Parathyroid adenoma (tissue), 2 donors: ENCODE data around the gene GPR89B.
A peak's percentile ranks its signal among the peaks of the same experiment; 100 is the strongest.
"Not testable (repeated sequence)": the region's sequence is repeated elsewhere in the genome, so short reads cannot be mapped to it uniquely, and the experiment has no call there.

Experiments
- H2AFZ ChIP-seq: fragments of 300-600 bp; sonication (generic); one replicate; pipeline ENCODE4 v1.7.0; 2017; ENCODE audit warnings: antibody characterized with exemption, mild to moderate bottlenecking
- H3K27ac ChIP-seq: fragments of 300-600 bp; sonication (generic); one replicate; pipeline ENCODE4 v1.7.0; 2017
- H3K27me3 ChIP-seq: fragments of 300-600 bp; sonication (generic); one replicate; pipeline ENCODE4 v1.7.0; 2017; ENCODE audit warnings: low read length; ENCODE audit not compliant: control insufficient read depth, insufficient read depth
- H3K36me3 ChIP-seq: fragments of 300-600 bp; sonication (generic); one replicate; pipeline ENCODE4 v1.7.0; 2017; ENCODE audit warnings: low read length; ENCODE audit not compliant: control insufficient read depth, insufficient read depth
- H3K4me1 ChIP-seq: fragments of 300-600 bp; sonication (generic); one replicate; pipeline ENCODE4 v1.7.0; 2017; ENCODE audit warnings: control low read depth
- H3K4me2 ChIP-seq: fragments of 300-600 bp; sonication (generic); one replicate; pipeline ENCODE4 v1.7.0; 2017; ENCODE audit warnings: low read length
- H3K4me3 ChIP-seq: fragments of 300-600 bp; sonication (generic); one replicate; pipeline ENCODE4 v1.7.0; 2017; ENCODE audit warnings: low read depth, low read length
- H3K79me2 ChIP-seq: fragments of 300-600 bp; sonication (generic); one replicate; pipeline ENCODE4 v1.7.0; 2017; ENCODE audit warnings: control low read depth
- H3K9ac ChIP-seq: fragments of 300-600 bp; sonication (generic); one replicate; pipeline ENCODE4 v1.7.0; 2017; ENCODE audit warnings: mild to moderate bottlenecking
- H3K9me3 ChIP-seq: fragments of 300-600 bp; sonication (generic); one replicate; pipeline ENCODE4 v1.7.0; 2017; ENCODE audit warnings: low read length; ENCODE audit not compliant: control insufficient read depth
- CTCF ChIP-seq: fragments of 300-600 bp; sonication (generic); IDR thresholded peaks from one replicate; pipeline ENCODE4 v1.7.0; 2017; ENCODE audit warnings: antibody characterized with exemption, mild to moderate bottlenecking
- donor health status: primary hyperparathyroidism.

Gene GPR89B

DNA sequence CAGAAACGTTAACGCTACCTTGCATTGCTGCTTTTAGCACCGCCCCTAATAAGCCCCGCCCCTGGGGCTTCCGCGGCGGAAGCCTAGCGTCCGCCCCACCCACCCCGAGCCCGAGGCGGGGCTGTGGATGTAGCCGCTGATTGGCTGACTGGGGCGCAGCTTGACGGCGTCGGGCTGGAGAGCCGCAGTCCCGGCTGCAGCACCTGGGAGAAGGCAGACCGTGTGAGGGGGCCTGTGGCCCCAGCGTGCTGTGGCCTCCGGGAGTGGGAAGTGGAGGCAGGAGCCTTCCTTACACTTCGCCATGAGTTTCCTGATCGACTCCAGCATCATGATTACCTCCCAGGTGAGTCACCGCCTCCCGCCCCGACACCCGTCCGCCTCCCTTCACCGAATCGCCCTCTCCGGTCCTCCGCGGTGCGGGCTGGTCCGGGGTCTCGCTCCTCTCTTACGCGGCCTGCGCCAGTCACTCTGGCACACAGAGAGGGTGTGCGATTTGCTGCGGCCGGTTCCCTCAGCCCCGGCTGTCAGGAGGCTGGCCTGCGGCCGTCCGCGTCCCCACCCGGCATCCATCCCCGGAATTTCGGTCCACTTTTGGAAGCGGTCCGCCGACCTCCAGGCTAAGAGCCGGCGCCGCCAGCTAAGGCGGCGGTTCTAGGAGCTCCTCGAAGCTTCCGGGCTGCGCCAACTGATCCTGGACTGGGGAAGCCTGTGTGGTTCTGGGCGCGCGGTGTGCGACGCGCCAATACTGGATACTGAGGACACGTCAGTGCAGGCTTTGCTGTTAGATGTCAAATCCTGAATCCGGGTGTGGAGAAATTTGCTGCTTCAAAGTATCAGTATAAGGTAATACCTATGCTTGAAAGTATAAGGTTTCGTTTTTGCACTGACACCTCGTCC is at the start of gene GPR89B:
TSS of gene GPR89B (plus strand) at position 185 of the 897 bp plus-strand sequence. CDS start at position 302, 117 bp downstream.
- H3K27me3 ChIP-seq, H3K36me3 ChIP-seq, H3K9ac ChIP-seq, H3K9me3 ChIP-seq, H3K79me2 ChIP-seq, H3K4me1 ChIP-seq: not testable (repeated sequence)
- peak within 1 kb of the TSS; percentile 49 for H3K27ac ChIP-seq
- H3K4me3 ChIP-seq: peak within 1 kb of the TSS; percentile 57
- H2AFZ ChIP-seq: peak within 1 kb of the TSS; percentile 93
- H3K4me2 ChIP-seq: peak within 1 kb of the TSS; percentile 81

DNA sequence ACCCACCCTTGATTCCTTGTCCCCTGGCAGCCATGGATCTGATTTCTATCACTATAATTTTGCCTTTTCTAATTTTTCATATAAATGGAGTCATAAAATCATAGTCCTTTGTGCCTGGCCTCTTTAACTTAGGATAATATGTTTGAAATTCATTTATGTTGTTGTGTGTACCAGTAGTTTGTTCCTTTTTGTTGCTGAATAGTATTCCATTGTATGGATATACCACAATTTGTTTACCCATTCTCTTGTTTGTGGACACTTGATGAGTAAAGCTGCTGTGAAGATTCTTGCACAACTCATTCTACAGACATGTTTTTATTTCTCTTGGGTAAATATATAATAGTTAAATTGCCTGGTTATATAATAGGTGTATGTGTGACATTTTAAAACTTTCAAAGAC is 48.3 kb upstream of the GPR89B start:
- Histone ChIP-seq H3K4me1 (no peaks in the 10 kb centered on the region), H3K27me3 (no peaks in the 10 kb centered on the region), H3K36me3 (no peaks in the 10 kb centered on the region), H3K27ac (no peak overlapping the region), H3K4me3 (no peak overlapping the region), H3K4me2 (no peak overlapping the region), H3K9me3 (no peaks in the 10 kb centered on the region), H3K79me2 (no peaks in the 10 kb centered on the region), H2AFZ (no peak overlapping the region), H3K9ac (no peak overlapping the region)
- no peak for TF ChIP-seq CTCF

- Histone ChIP-seq H3K9ac (no peak overlapping the region), H3K27me3 (no peaks in the 10 kb centered on the region), H2AFZ (no peak overlapping the region), H3K27ac (no peak overlapping the region), H3K9me3 (no peaks in the 10 kb centered on the region), H3K4me1 (no peaks in the 10 kb centered on the region), H3K79me2 (no peaks in the 10 kb centered on the region), H3K4me3 (no peak overlapping the region), H3K36me3 (no peaks in the 10 kb centered on the region), H3K4me2 (no peak overlapping the region)
- no peak for TF ChIP-seq CTCF
Measured at GRCh38 chr1:147882535-147882934, 45.7 kb upstream of the GPR89B start.

DNA sequence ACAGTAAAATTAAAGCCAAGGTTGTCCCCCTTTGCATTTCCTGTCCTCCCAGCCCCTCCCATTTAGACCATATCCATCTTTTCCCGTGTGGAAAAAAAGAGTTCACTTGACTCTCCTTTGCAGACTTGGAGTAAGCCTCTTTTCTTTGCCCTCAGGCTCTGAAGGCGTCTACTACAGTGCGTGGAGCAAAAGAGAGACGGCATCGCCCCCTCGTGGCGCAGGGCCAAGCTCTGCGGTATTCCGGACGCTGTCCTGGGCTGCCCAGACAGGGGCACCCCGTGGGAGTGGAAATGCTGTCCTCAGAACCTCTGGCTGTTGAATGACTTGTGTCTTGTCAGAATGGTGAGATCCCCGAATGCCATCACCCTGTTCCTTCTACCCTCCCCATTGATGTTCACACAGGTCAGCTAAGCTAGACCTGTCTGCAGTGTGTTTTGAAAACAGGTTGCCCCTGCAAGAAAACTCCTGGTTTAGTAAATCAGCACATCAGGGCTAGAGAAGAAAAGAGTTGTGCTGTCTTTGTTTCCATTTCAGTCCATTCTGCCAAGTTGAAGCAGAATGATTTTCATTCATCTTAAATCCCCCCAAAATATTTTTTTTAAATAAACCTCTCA is 37.9 kb upstream of the GPR89B start:
- Histone ChIP-seq H3K9me3 (no peaks in the 10 kb centered on the region), H3K4me2 (no peak overlapping the region), H3K4me1 (no peaks in the 10 kb centered on the region), H3K36me3 (no peaks in the 10 kb centered on the region), H3K9ac (no peak overlapping the region), H3K27me3 (no peaks in the 10 kb centered on the region), H3K79me2 (no peaks in the 10 kb centered on the region), H3K4me3 (no peak overlapping the region), H2AFZ (no peak overlapping the region), H3K27ac (no peak overlapping the region)
- TF ChIP-seq CTCF: peak; percentile 45

GRCh38 chr1:147891088-147891487 is 37.1 kb upstream of the GPR89B start:
- Histone ChIP-seq H3K9ac (no peak overlapping the region), H3K36me3 (no peaks in the 10 kb centered on the region)
- no peak for TF ChIP-seq CTCF

More at GRCh38 chr1:147891088-147891487, 37.1 kb upstream of the GPR89B start:
- Histone ChIP-seq H3K4me1 (no peaks in the 10 kb centered on the region), H2AFZ (no peak overlapping the region), H3K4me3 (no peak overlapping the region), H3K27me3 (no peaks in the 10 kb centered on the region), H3K79me2 (no peaks in the 10 kb centered on the region), H3K9me3 (no peaks in the 10 kb centered on the region), H3K4me2 (no peak overlapping the region), H3K27ac (no peak overlapping the region)
